Measurements from ENCODE around the gene RASD2. TPM values are rescaled to one million over a fixed set of nuclear protein-coding genes. Genes with fewer than 3 reads are reported as not detected.

RASD2 gene
- total RNA-seq, 2 donors from 2014 or later = 4.2 to 10.2 TPM

- Histone ChIP-seq H3K27me3 (no peaks in the 10 kb centered on the region), H3K27ac (no peak overlapping the region), H3K4me3 (no peak overlapping the region), H3K9ac (ENCODE audit: low read depth in 2 of 2, low read length in 2 of 2) (no peak overlapping the region), H3K9me3 (no peaks in the 10 kb centered on the region), H3K36me3 (no peaks in the 10 kb centered on the region), H3K4me1 (no peaks in the 10 kb centered on the region)
- intact Hi-C loops (cut with DNase I) = no loop called here
- no peak for DNase-seq
- TF ChIP-seq CTCF (IDR thresholded peaks at IDR 0.05) = no peak
These were observed 14.2 kb upstream of the RASD2 start for GRCh38 chr22:35526333-35526979.

- Histone ChIP-seq H3K9ac (ENCODE audit: low read depth in 2 of 2, low read length in 2 of 2) (no peak overlapping the region), H3K4me3 (no peak overlapping the region), H3K27ac (no peak overlapping the region), H3K4me1 (no peaks in the 10 kb centered on the region), H3K36me3 (no peaks in the 10 kb centered on the region), H3K9me3 (no peaks in the 10 kb centered on the region), H3K27me3 (no peaks in the 10 kb centered on the region)
- no peak for TF ChIP-seq CTCF (IDR thresholded peaks at IDR 0.05)
- intact Hi-C loops (cut with DNase I) = no loop called here
- no peak for DNase-seq
These were observed 11.7 kb upstream of the RASD2 start for GRCh38 chr22:35528927-35529326.

GRCh38 chr22:35530700-35531099 is 9.9 kb upstream of the RASD2 start:
- Histone ChIP-seq H3K9ac (ENCODE audit: low read depth in 2 of 2, low read length in 2 of 2) (no peak overlapping the region), H3K36me3 (no peaks in the 10 kb centered on the region), H3K4me1 (no peaks in the 10 kb centered on the region), H3K27me3 (no peaks in the 10 kb centered on the region), H3K4me3 (no peak overlapping the region), H3K27ac (no peak overlapping the region), H3K9me3 (no peaks in the 10 kb centered on the region)
- intact Hi-C loops (cut with DNase I) = no loop called here
- TF ChIP-seq CTCF (IDR thresholded peaks at IDR 0.05) = no peak
- DNase-seq = no peak

GRCh38 chr22:35531202-35531601 is 9.4 kb upstream of the RASD2 start:
- Histone ChIP-seq H3K27ac (no peak overlapping the region), H3K9ac (ENCODE audit: low read depth in 2 of 2, low read length in 2 of 2) (no peak overlapping the region), H3K36me3 (no peaks in the 10 kb centered on the region), H3K9me3 (no peaks in the 10 kb centered on the region), H3K4me1 (no peaks in the 10 kb centered on the region), H3K27me3 (no peaks in the 10 kb centered on the region), H3K4me3 (no peak overlapping the region)
- intact Hi-C loops (cut with DNase I) = no loop called here
- no peak for DNase-seq
- no peak for TF ChIP-seq CTCF (IDR thresholded peaks at IDR 0.05)

- intact Hi-C loops (cut with DNase I) = no loop called here
- no peak overlapping the region for H3K27ac ChIP-seq
- TF ChIP-seq CTCF (IDR thresholded peaks at IDR 0.05) = no peak
- no peak overlapping the region for H3K4me3 ChIP-seq
- no peak for DNase-seq
- H3K36me3 ChIP-seq = no peaks in the 10 kb centered on the region
- H3K27me3 ChIP-seq = no peaks in the 10 kb centered on the region
- H3K9me3 ChIP-seq = no peaks in the 10 kb centered on the region
- no peak overlapping the region for H3K9ac ChIP-seq (ENCODE audit: low read depth in 2 of 2, low read length in 2 of 2)
- no peaks in the 10 kb centered on the region for H3K4me1 ChIP-seq
These were observed 9.0 kb upstream of the RASD2 start for GRCh38 chr22:35531676-35532075.
